HepG2 (cell line): Measurements from ENCODE around the gene TDRD10. TPM values are rescaled to one million over a fixed set of nuclear protein-coding genes. Genes with fewer than 3 reads are reported as not detected.

Source experiments
- ATAC-seq: fragments of 200-7000 bp; cut with Tn5 transposase; 3 replicates; pipeline ENCODE4 v1.9.1; 2020; ENCODE audit warnings: mild to moderate bottlenecking, moderate library complexity
- BruUV-seq: library from RNA; stranded (reverse); fragments of 400-500 nt; replicated peaks from 2 replicates; lab custom pipeline; 2021; lab: Mats Ljungman, UMichigan
- CTCF ChIA-PET: fragments of 300-600 bp; formaldehyde crosslinking; extraction: SDS; loops from one replicate; lab custom pipeline; 2021; ENCODE audit warnings: low total read pairs, inconsistent platforms, low intra/inter-chr PET ratio; lab: Yijun Ruan, JAX
- POLR2A ChIA-PET: fragments of 350-600 bp; sonication (Branson Sonifier 250); formaldehyde crosslinking; loops from one replicate; lab custom pipeline; 2020; ENCODE audit warnings: antibody characterized with exemption, inconsistent platforms; lab: Yijun Ruan, JAX
- DNase-seq: peaks from one replicate; pipeline ENCODE4 v3.0.0-alpha.2; 2015; ENCODE audit warnings: low spot score
- FAIRE-seq: peaks from 3 replicates; lab custom pipeline; 2011; peaks lifted over from hg19 to GRCh38; lab: Jason Lieb, UNC
- H2AFZ ChIP-seq: one replicate; pipeline ENCODE4 v1.6.1; 2011; ENCODE audit warnings: low read length, inconsistent platforms
- H3K27ac ChIP-seq: fragments of 300-600 bp; 3 replicates; pipeline ENCODE4 v1.8.0; 2011; ENCODE audit warnings: mixed run types, mild to moderate bottlenecking, mixed read lengths, low read length, inconsistent platforms; ENCODE audit not compliant: insufficient read depth; ENCODE audit errors: extremely low read length
- H3K27me3 ChIP-seq, 2 experiments: fragments of 200-600 bp in 1 of 2; 2 replicates in 1 of 2; 3 replicates in 1 of 2; pipeline versions ENCODE4 v1.6.0 to v1.8.0; 2011; ENCODE audit warnings: low read length in 2 of 2, mild to moderate bottlenecking in 2 of 2, moderate library complexity in 2 of 2, inconsistent platforms in 1 of 2; ENCODE audit not compliant: insufficient read depth in 2 of 2, control insufficient read depth in 1 of 2
- H3K36me3 ChIP-seq, 2 experiments: fragments of 200-600 bp in 1 of 2; replicated peaks in 1 of 2; 2 replicates in 1 of 2; 3 replicates in 1 of 2; pipeline versions ENCODE4 v1.5.1 to v1.8.0; 2011; ENCODE audit warnings: low read length in 2 of 2, inconsistent platforms in 1 of 2; ENCODE audit not compliant: insufficient read depth in 2 of 2, control insufficient read depth in 1 of 2
- H3K4me1 ChIP-seq: 2 replicates; pipeline ENCODE4 v1.5.1; 2012; ENCODE audit warnings: low read length, inconsistent platforms; ENCODE audit not compliant: insufficient read depth
- H3K4me2 ChIP-seq: 2 replicates; pipeline ENCODE4 v1.6.0; 2011; ENCODE audit warnings: low read depth, low read length, inconsistent platforms
- H3K4me3 ChIP-seq, 3 experiments: fragments of 200-600 bp in 1 of 3; sonication (generic), shearing (Covaris generic) in 1 of 3; replicated peaks in 1 of 3; 2 replicates each; pipeline ENCODE4 v1.5.1; 2011 to 2016; ENCODE audit warnings: low read length in 3 of 3, inconsistent platforms in 2 of 3, low read depth in 2 of 3, mild to moderate bottlenecking in 2 of 3, control low read depth in 1 of 3, mixed read lengths in 1 of 3; ENCODE audit not compliant: insufficient read depth in 1 of 3
- H3K79me2 ChIP-seq: one replicate; pipeline ENCODE4 v1.6.1; 2011; ENCODE audit warnings: low read length, inconsistent platforms; ENCODE audit not compliant: insufficient read depth
- H3K9ac ChIP-seq: 2 replicates; pipeline ENCODE4 v1.6.0; 2011; ENCODE audit warnings: mild to moderate bottlenecking, low read depth, low read length, inconsistent platforms; ENCODE audit not compliant: insufficient read depth
- H3K9me3 ChIP-seq: 2 replicates; pipeline ENCODE4 v1.5.1; 2012; ENCODE audit warnings: mild to moderate bottlenecking, low read length
- H4K20me1 ChIP-seq: 2 replicates; pipeline ENCODE4 v1.6.0; 2011; ENCODE audit warnings: inconsistent platforms, mild to moderate bottlenecking, low read length, moderate library complexity; ENCODE audit not compliant: insufficient read depth
- NR3C1 ChIP-seq: sonication (generic); formaldehyde crosslinking; IDR thresholded peaks from 2 replicates; pipeline ENCODE4 v1.4.0; 2020; ENCODE audit warnings: missing genetic modification reagents
- SATB2 ChIP-seq: sonication (generic); formaldehyde crosslinking; IDR thresholded peaks from 2 replicates; pipeline ENCODE4 v1.5.0; 2020; ENCODE audit warnings: missing genetic modification reagents
- SMC3 ChIP-seq: IDR thresholded peaks from 2 replicates; pipeline ENCODE4 v1.6.1; 2011; ENCODE audit warnings: low read length, improper control_type of control experiment
- ZNF24 ChIP-seq: fragments of 450-650 bp; IDR thresholded peaks from 2 replicates; pipeline ENCODE4 v1.6.1; 2017; ENCODE audit warnings: antibody characterized with exemption, mild to moderate bottlenecking
- ZNF33A ChIP-seq: sonication (generic); formaldehyde crosslinking; IDR thresholded peaks from 2 replicates; pipeline ENCODE4 v1.5.1; 2020; ENCODE audit warnings: missing genetic modification reagents, mild to moderate bottlenecking, moderate library complexity, borderline replicate concordance
- ZNF350 ChIP-seq: sonication (generic); formaldehyde crosslinking; IDR thresholded peaks from 2 replicates; pipeline ENCODE4 v1.4.0; 2020; ENCODE audit warnings: mild to moderate bottlenecking, low read depth, missing genetic modification reagents, borderline replicate concordance
- ZNF510 ChIP-seq: sonication (generic); formaldehyde crosslinking; IDR thresholded peaks from 2 replicates; pipeline ENCODE4 v1.4.0; 2020; ENCODE audit warnings: low read depth, mild to moderate bottlenecking, missing genetic modification reagents
- WGBS: methylation state at CpG from one replicate; pipeline ENCODE4 v1.1.6; 2017; ENCODE audit warnings: low lambda C conversion rate; 5-methylcytosine and 5-hydroxymethylcytosine counted together
- in situ Hi-C: cut with HindIII; loops from 2 replicates; pipeline ENCODE4 v1.10.0; 2017; ENCODE audit warnings: low pct_unique_long_range_greater_than_20kb; ENCODE audit not compliant: extremely low pct_ligation_motif_present
- intact Hi-C: fragments of 100-400 bp; cut with micrococcal nuclease; formaldehyde crosslinking; loops from one replicate; pipeline ENCODE4 v1.10.0; 2022; ENCODE audit not compliant: unreplicated experiment
- polyA plus RNA-seq, 8 experiments: library from polyadenylated mRNA; depleted of rRNA in 3 of 8; stranded (reverse) in 7 of 8; unstranded in 1 of 8; fragments of >200 nt; fragmentation: Illumina TruSeq in 4 of 8; extraction: Trizol in 4 of 8; gene quantifications; 2 replicates each; pipeline versions ENCODE4 v1.2.1 to v1.2.3, GENCODE V29; 2011 to 2016; ENCODE audit warnings: low read depth in 4 of 8, missing spikeins in 1 of 8, mixed read lengths in 1 of 8; ENCODE audit not compliant: insufficient read depth in 1 of 8
- total RNA-seq, 5 experiments: library from RNA; depleted of rRNA; stranded (reverse); fragments of >200 nt; fragmentation: Illumina TruSeq; extraction: Trizol; gene quantifications; 2 replicates each; pipeline ENCODE4 v1.2.3, GENCODE V29; 2016; ENCODE audit warnings: low read depth in 1 of 5
- TF ChIP-seq, protein P1 (sequence below): sonication (generic); formaldehyde crosslinking; IDR thresholded peaks from 2 replicates; pipeline ENCODE4 v1.9.0; 2021; ENCODE audit warnings: missing genetic modification reagents, borderline replicate concordance
- TF ChIP-seq, protein P2 (sequence below): sonication (generic); formaldehyde crosslinking; IDR thresholded peaks from 2 replicates; pipeline ENCODE4 v1.4.0; 2020; ENCODE audit warnings: missing genetic modification reagents
- TF ChIP-seq, protein P3 (sequence below): IDR thresholded peaks from 2 replicates; pipeline ENCODE4 v1.6.1; 2012; ENCODE audit warnings: inconsistent platforms

The TDRD10 gene
- total and polyA plus RNA-seq, 2 of the 13 experiments (the other 11 are each of a cell fraction or from before 2014, with no cell fraction given) = not detected

DNA sequence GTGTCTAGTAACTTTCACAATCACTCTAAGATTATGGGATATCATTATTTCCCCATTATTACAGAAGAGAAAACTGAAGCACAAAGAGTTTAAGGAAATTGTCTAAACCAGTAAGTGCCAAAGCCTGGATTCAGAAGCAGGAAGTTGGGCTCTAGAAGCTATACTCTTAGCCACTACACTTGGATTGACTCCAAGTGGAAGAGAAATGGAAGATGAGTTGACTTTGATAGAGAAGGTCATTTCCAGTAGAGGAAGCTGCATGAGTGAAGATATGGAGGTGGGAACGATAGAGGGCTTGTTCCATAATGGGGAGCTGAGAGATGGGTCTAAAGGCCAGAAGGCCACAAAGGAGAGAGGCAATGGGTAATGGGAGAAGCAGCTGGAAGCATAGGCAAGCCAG lies 11.7 kb upstream of the TDRD10 start:
- FAIRE-seq (no peak), ATAC-seq (no peak)
- in situ Hi-C loops = no loop called here
- no peaks in the 10 kb centered on the region for H3K9me3 ChIP-seq
- intact Hi-C loops = no loop called here
- H3K4me1 ChIP-seq = no peaks in the 10 kb centered on the region
- CTCF ChIA-PET = no interaction called here
- H3K4me2 ChIP-seq = no peak overlapping the region
- POLR2A ChIA-PET = no interaction called here
- no peak overlapping the region for H3K9ac ChIP-seq
- TF ChIP-seq ZNF33A (CRISPR knock-in tag) (no peak), NR3C1 (CRISPR knock-in tag) (no peak), SMC3 (no peak), SATB2 (CRISPR knock-in tag) (no peak), ZNF510 (CRISPR knock-in tag) (no peak), ZNF24 (no peak), ZNF350 (CRISPR knock-in tag) (no peak)
- TF ChIP-seq, protein P1, sequence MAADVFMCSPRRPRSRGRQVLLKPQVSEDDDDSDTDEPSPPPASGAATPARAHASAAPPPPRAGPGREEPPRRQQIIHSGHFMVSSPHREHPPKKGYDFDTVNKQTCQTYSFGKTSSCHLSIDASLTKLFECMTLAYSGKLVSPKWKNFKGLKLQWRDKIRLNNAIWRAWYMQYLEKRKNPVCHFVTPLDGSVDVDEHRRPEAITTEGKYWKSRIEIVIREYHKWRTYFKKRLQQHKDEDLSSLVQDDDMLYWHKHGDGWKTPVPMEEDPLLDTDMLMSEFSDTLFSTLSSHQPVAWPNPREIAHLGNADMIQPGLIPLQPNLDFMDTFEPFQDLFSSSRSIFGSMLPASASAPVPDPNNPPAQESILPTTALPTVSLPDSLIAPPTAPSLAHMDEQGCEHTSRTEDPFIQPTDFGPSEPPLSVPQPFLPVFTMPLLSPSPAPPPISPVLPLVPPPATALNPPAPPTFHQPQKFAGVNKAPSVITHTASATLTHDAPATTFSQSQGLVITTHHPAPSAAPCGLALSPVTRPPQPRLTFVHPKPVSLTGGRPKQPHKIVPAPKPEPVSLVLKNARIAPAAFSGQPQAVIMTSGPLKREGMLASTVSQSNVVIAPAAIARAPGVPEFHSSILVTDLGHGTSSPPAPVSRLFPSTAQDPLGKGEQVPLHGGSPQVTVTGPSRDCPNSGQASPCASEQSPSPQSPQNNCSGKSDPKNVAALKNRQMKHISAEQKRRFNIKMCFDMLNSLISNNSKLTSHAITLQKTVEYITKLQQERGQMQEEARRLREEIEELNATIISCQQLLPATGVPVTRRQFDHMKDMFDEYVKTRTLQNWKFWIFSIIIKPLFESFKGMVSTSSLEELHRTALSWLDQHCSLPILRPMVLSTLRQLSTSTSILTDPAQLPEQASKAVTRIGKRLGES (CRISPR knock-in tag) = no peak
- TF ChIP-seq, protein P2, sequence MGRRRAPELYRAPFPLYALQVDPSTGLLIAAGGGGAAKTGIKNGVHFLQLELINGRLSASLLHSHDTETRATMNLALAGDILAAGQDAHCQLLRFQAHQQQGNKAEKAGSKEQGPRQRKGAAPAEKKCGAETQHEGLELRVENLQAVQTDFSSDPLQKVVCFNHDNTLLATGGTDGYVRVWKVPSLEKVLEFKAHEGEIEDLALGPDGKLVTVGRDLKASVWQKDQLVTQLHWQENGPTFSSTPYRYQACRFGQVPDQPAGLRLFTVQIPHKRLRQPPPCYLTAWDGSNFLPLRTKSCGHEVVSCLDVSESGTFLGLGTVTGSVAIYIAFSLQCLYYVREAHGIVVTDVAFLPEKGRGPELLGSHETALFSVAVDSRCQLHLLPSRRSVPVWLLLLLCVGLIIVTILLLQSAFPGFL (CRISPR knock-in tag) = no peak
- TF ChIP-seq, protein P3, sequence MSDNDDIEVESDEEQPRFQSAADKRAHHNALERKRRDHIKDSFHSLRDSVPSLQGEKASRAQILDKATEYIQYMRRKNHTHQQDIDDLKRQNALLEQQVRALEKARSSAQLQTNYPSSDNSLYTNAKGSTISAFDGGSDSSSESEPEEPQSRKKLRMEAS = no peak
- TF ChIP-seq, all 625 proteins: peak for 0
- Histone ChIP-seq H3K79me2 (no peaks in the 10 kb centered on the region), H2AFZ (no peak overlapping the region), H3K27ac (no peak overlapping the region), H3K4me3 (no peak overlapping the region), H3K36me3 (no peaks in the 10 kb centered on the region), H4K20me1 (no peaks in the 10 kb centered on the region), H3K27me3 (peaks cover 2 to 21% of the 10 kb centered on the region in 2 experiments; a peak in 2 of 5 replicates)
- WGBS = 33% methylated on average over 1 of the region's 1 CpG
- DNase-seq = no peak
- no TSS peak for BruUV-seq
